GM21717 (cell line): ENCODE data around the gene NUMB.
A peak's percentile ranks its signal among the peaks of the same experiment; 100 is the strongest.

Experiments used
- ATAC-seq: cut with Tn5 transposase; IDR thresholded peaks from one replicate; pipeline ENCODE4 v1.9.1; 2021; ENCODE audit warnings: mild to moderate bottlenecking, moderate library complexity; ENCODE audit not compliant: unreplicated experiment

The NUMB gene

DNA sequence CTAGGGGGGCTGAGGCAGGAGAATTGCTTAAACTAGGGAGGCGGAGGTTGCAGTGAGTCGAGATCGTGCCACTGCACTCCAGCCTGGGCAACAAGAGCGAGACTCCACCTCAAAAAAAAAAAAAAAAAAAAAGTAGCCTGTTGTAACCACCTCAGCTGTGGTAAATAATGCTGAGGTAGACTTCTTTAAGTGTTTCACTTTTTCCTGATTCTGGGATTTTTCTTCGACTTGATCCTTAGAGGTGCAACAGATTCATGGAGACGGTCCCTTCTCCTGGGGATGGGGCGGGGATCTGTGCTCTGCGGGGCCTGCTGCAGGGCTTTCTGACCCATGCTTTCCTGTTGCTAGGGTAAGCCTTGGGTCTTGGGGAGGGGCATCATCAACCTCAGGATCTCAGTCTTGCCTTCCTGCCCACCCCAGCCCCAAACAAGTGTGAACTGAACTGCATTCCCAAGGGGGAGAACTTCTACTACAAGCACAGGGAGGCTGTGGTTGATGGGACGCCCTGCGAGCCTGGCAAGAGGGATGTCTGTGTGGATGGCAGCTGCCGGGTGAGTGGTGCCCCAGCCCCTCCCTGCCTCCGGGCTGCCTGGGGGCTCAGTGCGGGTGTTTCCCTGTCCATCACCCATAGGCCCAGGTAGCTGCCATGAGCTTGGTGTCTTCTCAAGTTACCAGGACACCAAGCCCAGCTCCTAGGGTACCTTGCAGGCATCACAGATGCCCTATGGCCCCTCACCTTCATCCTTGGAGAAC lies 208.6 kb downstream of the NUMB start:
- ATAC-seq: no peak

DNA sequence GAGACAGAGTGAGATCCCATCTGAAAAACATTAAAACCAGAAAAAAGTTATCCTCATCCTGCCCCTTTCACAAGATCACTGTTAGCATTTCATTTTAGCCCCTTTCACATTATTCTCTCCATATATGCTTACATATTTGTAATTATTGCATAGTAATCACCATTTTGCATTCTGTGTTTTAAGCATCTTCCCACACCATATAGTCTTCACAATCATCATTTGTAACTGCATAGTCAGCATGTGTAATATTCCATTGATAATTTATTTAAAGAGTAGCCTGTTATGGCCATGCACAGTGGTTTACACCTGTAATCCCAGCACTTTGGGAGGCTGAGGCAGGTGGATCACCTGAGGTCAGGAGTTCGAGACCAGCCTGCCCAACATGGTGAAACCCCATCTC lies 209.2 kb downstream of the NUMB start:
- no peak for ATAC-seq

DNA sequence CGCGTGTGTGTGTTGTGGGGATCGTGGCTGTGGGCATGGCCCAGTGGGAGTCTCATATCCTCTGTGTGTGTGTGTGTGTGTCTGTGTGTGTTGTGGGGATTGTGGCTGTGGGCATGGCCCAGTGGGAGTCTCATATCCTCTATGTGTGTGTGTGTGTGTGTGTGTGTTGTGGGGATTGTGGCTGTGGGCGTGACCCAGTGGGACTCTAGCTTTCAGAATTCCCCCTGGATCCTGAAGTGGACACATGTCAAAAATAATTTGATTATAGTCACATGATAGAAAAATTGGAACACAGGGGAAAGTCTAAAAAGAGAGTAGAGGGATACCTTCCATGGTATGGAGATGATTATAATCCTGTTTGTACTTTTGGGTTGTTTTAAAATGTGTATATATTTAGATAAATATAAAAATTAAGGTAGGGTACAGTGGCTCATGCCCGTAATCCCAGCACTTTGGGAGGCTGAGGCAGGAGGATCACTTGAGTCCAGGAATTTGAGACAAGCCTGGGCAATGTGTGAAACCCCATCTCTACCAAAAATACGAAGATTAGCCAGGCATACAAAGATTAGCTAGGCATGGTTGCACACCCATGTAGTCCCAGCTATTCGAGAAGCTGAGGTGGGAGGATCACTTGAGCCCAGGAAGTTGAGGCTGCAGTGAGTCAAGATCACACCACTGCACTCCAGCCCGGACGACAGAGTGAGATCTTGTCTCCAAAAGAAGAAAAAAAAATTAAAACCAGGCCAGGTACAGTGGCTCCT lies 210.1 kb downstream of the NUMB start:
- ATAC-seq: no peak

DNA sequence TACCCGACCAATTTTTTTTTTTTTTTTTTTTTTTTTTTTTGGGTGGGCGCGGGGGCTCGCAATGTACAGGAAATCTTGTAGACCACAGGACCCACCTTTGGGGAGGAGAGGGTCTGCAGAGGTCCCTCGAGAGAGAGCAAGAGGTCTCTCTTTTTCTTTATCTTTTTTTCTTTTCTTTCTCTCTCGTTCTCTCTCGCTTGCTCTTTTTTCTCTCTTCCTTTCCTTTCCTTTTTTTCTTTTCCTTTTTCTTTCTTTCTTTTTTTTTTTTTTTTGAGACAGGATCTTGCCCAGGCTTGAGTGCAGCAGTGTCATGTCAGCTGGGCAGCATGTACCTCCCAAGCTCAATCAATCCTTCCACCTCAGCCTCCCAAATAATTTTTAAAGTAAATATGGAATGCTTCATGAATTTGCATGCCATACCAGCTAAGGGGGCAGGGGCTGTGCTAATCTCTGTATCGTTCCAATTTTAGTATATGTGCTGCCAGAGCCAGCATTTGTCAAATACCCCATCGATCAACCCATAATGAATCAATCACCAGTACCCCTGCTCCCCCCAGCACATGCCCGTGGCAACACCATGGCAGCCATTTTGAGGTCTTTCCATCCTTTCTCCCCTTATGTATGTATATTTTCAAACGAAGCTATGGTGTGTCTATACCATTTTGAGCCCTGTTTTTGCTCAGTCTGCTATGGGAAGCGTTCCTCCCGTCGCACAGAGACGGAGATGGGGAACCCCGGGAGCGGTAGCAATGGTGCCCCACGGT lies 211.8 kb downstream of the NUMB start:
- ATAC-seq: no peak

DNA sequence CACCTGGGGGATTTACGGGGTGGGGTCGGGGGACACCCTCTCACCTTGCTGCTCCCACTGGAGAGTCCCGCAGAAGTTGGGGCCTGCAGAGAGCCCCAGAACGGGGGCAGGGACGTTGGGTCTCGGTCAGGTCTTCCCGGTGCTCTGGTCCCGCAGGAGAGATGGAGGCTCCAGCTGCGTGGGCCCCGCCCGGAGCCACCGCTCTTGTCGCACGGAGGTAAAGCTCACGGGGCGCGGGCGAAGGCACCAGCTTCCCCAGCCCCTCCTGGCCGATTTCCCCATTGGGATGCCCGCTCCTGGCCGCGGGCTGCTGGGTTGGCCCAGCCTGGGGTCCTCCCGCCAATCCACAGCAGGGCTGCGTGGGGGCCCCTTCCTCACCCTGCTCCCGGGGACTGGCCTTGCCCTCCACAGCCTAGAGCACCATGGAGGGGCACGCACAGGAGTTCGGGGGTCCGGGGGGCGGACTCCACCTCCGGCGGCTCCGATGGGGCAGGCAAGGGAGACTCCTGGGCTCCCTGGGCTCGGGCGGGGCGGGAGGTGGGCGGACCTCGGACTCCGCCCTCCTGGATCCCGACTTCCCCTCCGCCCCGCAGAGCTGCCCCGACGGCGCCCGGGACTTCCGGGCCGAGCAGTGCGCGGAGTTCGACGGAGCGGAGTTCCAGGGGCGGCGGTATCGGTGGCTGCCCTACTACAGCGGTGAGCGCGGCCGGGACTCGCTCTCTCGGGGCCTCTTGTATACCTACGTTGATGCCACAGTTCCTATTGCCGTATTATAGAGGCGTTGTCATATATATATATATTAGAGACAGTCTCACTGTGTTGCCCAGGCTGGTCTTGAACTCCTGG lies 212.6 kb downstream of the NUMB start:
- peak; percentile 49 for ATAC-seq

DNA sequence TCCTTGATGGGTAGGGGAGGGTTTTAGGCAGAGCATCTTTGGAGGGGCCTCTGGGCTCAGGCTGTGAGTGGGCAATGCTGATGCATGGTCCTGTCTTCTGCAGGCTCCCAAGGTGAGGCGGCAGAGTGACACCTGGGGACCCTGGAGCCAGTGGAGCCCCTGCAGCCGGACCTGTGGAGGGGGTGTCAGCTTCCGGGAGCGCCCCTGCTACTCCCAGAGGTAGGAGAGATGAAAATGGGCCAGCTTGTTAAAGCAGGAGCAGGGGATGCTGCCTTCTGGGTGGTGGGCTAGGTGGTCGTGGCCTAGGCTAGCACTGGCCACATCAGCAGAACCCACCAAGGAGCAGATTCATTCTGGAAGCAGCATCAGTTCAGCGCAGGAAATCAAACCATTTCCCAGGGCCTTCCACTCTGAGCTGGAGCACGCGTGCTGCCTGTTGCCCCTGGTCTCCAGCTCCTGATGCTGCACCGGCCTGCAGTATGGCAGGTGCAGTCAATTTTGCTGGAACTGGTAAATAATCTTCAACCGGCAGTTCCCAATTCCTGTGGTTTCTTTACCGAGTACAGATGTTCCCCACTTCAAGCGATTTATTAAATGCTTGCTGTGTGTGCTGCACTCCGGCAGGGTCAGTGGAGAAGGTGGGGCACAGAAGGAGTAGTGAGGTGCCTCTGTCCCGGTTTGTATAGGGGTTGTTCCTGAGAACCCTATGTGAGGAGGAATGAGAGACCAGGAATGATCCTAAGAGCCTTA lies 213.6 kb downstream of the NUMB start:
- ATAC-seq: no peak

DNA sequence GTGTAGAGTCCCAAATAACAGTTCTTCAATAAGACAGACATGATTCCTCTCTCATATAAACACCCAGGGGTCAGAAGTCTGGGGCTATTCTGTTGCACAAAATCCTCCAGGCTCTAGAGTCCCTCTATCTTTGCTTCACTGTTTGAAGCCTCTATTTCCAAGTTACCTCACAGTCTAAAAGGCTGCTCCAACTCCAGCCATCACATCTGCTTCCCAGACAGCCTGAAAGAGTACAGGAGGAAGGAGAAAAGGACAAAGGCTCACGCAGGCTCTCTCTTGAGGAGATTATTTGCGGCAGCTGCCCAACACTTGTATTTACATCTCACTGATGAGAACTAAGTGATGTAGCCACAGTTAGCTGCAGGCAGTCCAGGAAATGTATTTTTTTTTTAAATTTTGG lies 214.6 kb downstream of the NUMB start:
- ATAC-seq: no peak

DNA sequence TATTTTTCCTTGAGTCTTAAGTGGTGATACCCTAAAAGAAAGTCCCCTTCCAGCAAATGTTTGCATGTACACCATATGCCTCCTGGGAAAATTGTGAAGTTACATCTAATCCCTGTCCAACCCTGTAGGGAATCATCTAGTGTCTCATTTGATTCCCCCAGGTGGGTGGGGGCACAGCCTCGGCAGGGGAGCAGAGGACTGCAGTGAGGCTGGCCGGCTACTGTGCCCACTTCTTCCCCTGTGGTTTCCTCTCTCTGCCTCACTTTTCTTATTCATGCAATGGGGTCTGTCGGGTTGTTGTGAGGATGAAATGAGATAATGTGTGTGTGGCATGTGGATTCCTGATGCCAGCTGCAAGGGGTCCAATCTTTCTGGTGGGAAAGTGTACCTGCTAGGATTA lies 215.0 kb downstream of the NUMB start:
- ATAC-seq: no peak

DNA sequence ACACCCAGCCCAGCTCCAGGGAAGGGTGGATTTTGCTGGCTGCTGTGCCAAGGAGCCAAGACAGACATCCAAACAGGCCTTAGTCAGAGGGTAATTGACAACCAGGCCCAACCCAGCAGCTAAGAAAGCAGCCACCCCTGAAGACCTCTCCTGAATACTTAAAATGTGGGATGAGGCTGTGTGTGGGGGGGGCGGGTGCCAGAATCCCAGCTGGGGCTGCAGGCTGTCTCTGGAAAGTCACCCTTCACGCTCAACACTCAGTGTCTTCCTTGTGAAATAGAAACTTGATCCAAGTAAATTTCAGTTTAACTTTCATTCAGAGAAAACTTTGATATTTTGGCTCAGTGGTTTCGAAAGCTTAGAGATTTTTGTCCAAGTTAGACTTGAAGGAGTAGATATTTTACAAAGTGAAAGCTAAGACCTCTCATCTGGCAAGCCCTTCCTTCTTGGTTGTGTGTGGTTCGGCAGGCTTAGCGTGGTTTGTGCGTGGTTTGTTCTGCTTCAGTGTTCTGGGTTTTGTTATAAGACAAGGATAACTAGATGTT lies 215.9 kb downstream of the NUMB start:
- ATAC-seq: no peak

DNA sequence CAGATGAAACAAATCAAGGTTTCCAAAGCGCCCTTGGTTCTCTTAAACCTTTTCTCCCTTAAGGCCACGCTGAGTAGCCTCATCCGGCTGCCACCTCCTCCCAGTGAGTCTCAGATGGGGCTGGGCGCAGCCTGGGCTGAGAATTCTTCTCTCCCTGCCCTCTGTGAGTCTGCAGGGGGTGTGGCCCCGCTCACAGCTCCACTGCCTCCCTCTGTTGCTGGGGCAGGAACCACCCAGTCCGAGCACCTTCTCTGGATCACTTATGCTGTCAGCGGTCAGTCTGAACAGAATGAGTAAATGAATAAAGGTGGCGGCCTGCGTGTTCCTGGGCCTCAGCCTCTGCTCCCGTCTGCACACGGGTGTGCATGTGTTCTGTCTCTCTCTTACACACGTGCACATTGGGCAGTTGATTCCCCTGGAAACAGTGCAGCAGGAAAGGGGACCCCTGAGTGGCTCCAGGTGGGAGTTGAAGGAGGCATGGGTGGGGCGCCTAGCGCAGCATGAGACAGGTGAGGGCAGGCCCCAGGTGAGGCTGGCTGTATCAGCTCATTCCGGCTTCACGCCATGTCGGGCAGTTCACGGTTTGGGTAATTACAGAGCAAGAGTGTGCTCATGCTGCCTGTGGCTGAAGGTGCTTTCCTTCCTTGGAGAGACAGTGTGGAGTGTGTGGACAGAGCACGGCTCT lies 216.7 kb downstream of the NUMB start:
- ATAC-seq: no peak

DNA sequence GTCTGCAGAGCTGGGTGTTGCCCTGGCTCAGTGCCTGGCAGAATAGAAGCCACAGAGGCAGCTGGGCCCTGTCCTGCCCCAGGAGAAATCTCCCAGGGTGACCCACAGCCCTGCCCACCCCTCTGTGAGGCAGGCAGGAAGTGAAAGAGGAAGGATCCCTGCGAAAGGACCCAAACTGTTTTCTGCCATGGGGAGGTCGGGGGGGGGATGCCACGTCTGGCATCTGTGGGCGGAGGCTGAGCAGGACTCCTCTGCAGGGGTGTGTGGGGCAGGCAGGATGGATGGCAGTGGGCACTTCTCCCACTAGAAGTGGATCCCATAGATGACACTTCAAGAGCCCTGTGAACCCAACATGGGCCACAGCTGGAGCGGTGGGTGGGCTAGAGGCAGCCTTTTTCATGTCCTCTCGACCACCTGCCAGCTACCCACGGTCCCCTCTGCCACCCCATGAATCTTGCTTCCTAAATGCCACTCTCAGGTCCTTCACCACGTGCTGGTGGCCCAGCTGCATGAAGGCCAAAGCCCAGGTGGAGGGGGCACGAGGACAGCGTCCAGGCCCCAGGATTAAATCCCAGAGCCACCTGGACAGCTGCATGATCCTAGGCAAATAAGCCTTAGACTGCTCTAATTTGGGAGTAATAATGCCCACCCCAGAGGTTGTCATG lies 217.4 kb downstream of the NUMB start:
- ATAC-seq: no peak

DNA sequence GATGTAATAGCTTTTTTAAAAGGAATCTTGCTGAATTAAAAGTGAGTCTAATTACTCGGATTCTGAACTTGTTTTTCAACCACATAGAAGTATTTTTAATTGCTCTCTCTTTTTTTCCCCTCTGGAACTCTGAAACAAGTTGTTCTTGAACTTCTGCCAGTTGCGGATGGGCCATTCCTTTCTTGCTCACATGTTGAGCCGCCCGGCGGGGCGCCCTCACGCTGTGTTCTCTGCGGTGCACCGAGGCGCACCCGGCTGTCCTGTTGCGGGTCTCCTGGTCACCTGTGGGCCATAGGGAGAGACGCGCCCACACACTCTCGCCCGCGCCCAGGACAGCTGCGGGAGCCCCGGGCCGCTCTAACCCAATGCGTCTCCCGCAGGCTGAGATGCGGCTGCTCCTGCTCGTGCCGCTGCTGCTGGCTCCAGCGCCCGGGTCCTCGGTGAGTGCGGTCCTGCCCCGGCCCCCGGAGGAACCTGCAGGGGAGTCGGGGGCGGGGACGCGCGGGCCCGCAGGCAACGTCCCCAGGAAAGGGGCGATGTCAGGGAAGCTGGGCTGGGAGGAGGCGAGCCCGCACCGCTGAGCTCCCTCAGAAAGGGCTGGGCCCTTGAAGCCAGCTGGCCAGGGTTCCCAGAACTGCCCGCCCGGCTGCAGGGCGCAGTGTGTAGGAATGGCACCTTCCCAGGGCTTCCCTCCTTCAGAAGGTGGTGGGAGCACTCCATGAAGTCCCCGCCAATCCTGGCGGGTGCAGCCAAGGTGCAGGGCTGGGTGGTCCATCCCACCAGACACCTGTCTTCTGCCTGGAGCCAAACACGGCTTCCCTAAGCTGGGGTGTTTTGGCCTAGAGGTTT lies 218.7 kb downstream of the NUMB start:
- ATAC-seq: no peak

DNA sequence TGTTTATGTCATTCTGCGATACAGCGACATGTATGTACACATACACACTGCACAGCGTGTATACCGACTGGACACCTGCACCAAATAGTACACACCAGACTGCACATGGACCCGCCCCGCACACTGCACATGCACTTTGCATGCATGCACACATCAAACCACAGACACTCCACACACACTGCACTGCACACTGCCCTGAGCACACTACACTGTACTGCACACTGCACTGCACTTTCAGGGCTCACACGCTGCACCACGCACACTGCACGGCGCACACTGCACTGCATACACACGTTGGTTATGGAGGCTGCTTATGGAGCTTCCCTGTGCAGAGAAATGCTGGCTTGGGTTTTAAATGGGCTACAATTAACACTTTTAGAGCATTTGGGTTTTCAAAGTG lies 219.4 kb downstream of the NUMB start:
- no peak for ATAC-seq

DNA sequence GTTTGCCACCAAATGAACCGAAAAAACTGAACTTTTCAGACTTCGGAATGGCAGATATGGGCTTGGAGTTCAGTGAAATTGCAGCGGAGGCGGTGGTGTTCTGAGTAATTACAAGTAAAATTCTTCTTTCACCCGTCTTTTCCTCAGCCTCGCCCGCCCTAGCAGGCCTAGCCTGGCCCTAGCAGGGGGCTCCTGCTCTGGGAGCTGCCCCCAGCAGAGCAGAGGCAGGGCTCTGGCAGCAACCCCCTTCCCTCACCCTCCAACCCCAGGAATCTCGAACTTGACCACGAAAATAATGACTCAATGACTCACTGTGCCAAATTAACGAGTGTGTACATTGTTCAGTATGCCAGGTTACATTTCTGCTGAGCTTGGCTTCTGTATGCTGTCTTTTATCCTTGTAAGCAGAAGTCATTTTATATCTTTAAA lies 219.9 kb downstream of the NUMB start:
- no peak for ATAC-seq

DNA sequence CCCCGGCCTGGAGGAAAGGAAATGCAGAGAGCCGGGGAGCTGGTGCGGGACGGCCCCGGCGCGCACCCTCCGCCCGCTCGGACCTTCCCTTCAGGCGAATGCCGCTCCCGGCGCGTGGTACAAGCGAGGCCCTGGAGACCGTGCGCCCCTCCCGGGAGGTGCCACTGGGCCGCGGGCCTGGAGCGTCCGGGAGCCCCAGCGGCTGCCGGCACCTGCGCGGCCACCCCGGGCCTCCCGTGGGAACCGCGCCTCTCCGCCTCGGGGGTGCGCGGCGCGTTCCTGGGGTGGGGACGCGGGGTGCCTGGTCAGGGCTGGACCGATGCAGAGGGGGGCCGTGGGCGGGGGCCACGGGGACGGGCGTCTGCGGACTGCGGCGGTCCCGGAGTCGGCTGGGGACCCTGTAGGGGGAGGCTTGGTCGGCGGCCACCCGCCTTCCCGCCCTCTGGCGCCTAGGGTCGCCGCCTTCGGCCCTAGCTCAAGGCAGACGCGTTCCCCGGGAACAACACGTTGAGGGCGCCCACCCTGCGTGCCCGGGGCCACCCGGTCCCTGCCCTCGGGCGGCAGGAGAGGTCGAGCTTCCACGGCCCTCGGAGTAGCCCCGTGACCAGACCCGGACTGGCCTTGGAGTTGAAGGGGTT lies 220.4 kb downstream of the NUMB start:
- no peak for ATAC-seq

DNA sequence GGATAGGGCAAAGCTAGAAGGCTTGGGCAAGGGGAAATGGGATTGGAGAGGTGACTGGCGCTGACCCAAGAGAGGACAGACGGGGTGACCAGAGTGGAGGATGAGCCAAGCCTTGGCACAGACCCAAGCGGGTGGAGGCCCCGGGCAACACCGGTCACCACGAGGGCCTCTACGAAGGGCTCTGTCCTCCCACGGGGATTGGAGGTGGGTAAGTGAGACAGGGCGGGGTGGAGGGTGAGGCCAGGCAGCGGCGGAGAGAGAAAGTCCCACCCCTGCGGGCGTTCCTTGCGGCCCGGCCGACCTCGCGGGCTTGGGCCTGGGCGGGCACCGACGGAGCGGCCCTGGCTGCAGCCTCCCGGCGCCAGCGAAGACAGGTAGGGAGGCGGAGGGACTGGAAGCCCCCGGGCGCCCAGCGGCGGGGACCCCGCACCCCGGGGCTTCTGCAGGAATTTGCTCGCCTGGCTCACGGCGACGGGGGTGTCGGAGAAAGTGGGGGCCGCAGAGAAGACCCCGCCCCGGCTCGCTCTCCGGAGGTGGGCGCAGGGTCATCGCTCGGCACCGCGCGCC lies 221.0 kb downstream of the NUMB start, which contains the start of gene PAPLN:
TSS of gene PAPLN (plus strand) at position 288 of the 567 bp plus-strand sequence. CDS start 2,273 bp downstream, outside the sequence.
- no peak for ATAC-seq

DNA sequence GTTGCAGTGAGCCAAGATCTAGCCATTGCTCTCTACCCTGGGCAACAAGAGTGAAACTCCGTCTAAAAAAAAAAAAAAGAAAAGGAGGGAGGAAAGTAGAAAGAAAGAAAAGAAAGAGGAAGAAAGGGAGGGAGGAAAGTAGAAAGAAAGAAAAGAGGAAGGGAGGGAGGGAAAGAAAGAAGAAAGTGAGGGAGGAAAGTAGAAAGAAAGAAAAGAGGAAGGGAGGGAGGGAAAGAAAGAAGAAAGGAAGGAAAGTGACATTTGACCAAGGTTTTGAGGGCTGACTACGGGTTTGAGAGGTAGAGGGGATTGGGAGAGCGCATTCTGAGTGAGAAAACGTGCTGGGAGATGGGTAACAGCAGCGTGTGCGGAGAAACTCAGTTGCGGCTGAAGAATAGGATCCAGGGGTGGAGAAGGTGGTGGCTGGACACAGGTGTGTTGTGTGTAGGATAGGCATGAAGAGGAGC lies 221.6 kb downstream of the NUMB start:
- no peak for ATAC-seq
